ENCODE measurements around the gene AIPL1.

The AIPL1 gene

DNA sequence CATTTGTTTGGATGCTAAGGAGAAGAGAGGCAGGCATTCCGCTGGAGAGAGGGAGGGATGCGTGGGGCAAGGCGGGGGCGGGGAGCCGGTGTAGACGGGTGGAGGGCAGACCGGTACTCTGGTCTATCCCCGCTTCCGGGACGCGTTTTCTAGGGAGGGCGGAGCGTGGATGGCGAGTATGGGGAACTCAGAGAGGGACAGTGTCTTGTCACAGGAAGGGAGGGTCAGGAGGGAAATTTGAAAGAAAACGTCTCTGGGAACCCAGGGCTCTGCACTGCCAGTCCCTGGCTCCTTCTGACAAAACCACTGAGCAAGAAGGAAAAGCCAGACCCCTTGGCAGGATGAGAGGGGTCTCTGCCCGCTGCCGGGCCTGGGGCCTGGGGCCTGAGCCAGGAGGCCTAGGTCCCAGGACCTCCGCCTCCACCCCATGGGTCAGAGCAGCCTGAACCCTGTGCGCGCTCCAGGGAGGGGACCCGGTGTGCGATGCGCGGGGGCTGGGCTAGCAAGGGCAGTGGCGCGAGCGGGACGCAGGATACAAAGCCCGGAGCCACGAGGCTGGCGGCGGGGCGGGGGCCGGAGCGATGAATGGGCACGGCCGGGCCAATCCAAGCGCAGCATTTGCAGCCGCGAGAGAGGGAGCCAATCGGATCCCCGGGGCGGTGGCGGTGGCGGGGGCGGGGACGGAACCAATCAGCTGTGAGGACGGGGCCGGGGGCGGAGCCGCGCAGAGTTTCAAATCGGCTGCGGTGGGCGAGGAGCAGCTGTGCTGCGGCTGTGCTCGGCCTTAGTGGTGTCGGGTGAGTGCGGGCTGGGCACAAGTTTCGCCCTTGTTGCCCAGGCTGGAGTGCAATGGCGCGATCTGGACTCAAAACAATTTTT lies 9.0 kb upstream of the AIPL1 start, which contains the start of gene PIMREG:
PIMREG (plus strand) TSS at position 764 of the 879 bp plus-strand sequence. CDS start 656 bp downstream, outside the sequence.
- Histone ChIP-seq H3K36me3 (ENCODE audit: control insufficient read depth, low read depth, low read length) (peaks cover 36% of the 10 kb centered on the region), H3K4me1 (ENCODE audit: control insufficient read depth, low read depth, low read length) (peaks cover 31% of the 10 kb centered on the region), H3K27ac (ENCODE audit: low read length) (peak within 1 kb of the TSS; percentile 88), H3K9ac (ENCODE audit: low read length) (peak within 1 kb of the TSS; percentile 88), H3K27me3 (ENCODE audit: control insufficient read depth, insufficient read depth, low read length) (no peaks in the 10 kb centered on the region), H3K9me3 (ENCODE audit: control insufficient read depth, low read depth, low read length) (no peaks in the 10 kb centered on the region), H3K4me3 (ENCODE audit: low read length) (peak within 1 kb of the TSS; percentile 92)

DNA sequence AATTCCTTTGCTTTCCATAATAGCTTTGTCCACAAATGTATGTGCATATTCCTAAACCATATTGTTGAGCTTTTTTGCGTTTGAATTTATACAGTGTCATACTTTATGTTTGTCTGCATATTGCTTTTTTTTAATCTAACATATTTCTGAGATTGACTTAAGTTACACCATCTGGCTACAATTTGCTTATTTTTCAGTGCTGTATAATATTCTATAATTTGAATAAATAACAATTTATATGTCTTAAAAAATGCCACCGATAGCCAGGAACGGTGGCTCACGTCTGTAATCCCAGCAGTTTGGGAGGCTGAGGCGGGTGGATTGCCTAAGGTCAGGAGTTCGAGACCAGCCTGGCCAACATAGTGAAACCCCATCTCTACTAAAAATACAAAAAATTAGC lies 7.9 kb upstream of the AIPL1 start:
- Histone ChIP-seq H3K36me3 (ENCODE audit: control insufficient read depth, low read depth, low read length) (peaks cover 25% of the 10 kb centered on the region), H3K4me3 (ENCODE audit: low read length) (no peak overlapping the region), H3K4me1 (ENCODE audit: control insufficient read depth, low read depth, low read length) (peaks cover 35% of the 10 kb centered on the region), H3K27ac (ENCODE audit: low read length) (no peak overlapping the region), H3K9me3 (ENCODE audit: control insufficient read depth, low read depth, low read length) (no peaks in the 10 kb centered on the region), H3K9ac (ENCODE audit: low read length) (no peak overlapping the region), H3K27me3 (ENCODE audit: control insufficient read depth, insufficient read depth, low read length) (no peaks in the 10 kb centered on the region)

DNA sequence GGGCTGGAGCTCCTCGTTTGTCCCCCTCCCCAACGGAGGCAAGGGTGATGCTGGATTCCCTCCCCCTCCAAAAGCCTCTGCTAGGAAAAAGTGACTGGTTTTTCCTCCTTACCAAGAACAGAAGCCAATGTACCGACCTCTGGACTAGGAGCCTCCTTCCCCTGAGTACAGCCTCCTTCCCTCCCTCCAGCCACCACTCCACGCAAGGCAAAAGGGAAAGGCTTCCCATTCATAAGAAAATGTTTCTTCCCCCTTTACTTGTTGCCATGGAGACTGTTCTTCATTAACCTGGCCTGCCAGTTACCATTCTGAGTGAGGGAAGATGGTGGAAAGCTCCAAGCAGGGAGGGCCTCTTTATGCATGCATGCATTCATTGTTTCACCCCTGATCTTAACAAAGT lies 5.0 kb upstream of the AIPL1 start:
- H3K9me3 ChIP-seq (ENCODE audit: control insufficient read depth, low read depth, low read length): no peaks in the 10 kb centered on the region

DNA sequence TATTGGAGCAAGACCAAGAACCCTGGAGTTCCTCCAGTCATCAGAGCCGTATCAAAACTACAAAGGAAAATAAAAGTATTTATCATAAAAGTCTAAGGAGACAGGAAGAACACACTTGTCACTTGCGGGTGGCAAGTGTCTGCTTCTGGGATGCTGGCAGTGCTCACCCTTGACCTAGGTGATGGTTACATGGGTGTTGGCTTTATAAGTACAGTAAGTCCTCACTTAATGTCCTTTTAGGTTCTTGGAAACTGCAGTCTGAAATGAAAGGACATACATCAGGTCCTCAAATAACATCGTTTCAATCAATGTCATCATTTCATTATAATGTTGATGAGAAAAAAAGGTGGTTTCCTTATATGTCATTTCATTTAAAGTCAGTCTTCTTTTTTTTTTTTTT lies 3.0 kb upstream of the AIPL1 start:
- Histone ChIP-seq H3K27ac (ENCODE audit: low read length) (no peak overlapping the region), H3K9me3 (ENCODE audit: control insufficient read depth, low read depth, low read length) (no peaks in the 10 kb centered on the region), H3K27me3 (ENCODE audit: control insufficient read depth, insufficient read depth, low read length) (no peaks in the 10 kb centered on the region), H3K9ac (ENCODE audit: low read length) (no peak overlapping the region), H3K36me3 (ENCODE audit: control insufficient read depth, low read depth, low read length) (no peaks in the 10 kb centered on the region), H3K4me1 (ENCODE audit: control insufficient read depth, low read depth, low read length) (peaks cover 27% of the 10 kb centered on the region), H3K4me3 (ENCODE audit: low read length) (no peak overlapping the region)

More for the DNA sequence above, 5.0 kb upstream of the AIPL1 start:
- Histone ChIP-seq H3K27ac (ENCODE audit: low read length) (no peak overlapping the region), H3K9ac (ENCODE audit: low read length) (no peak overlapping the region), H3K36me3 (ENCODE audit: control insufficient read depth, low read depth, low read length) (no peaks in the 10 kb centered on the region), H3K4me1 (ENCODE audit: control insufficient read depth, low read depth, low read length) (peaks cover 33% of the 10 kb centered on the region), H3K27me3 (ENCODE audit: control insufficient read depth, insufficient read depth, low read length) (no peaks in the 10 kb centered on the region), H3K4me3 (ENCODE audit: low read length) (no peak overlapping the region)

DNA sequence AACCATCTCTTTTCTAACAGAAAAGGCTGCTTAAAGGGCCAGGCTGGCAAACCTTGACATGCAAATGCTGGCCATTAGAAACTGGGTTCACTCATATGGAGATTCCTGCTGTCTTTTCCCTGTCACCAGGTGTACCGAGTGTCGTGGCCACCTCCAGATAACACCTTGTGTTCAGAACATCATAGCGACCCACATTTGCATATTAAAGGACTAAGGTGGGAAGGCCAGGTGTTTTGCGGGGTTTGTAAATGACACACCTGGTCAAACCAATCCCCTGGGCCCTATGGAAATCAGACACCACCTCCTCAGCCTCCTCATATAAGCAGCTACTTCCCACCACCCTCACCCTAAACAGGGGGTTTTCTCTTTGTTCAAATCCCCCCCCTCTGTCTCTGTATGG lies 2.5 kb upstream of the AIPL1 start:
- no peak overlapping the region for H3K27ac ChIP-seq (ENCODE audit: low read length)
- no peaks in the 10 kb centered on the region for H3K36me3 ChIP-seq (ENCODE audit: control insufficient read depth, low read depth, low read length)
- H3K4me3 ChIP-seq (ENCODE audit: low read length): no peak overlapping the region
- H3K27me3 ChIP-seq (ENCODE audit: control insufficient read depth, insufficient read depth, low read length): no peaks in the 10 kb centered on the region
- no peak overlapping the region for H3K9ac ChIP-seq (ENCODE audit: low read length)
- no peaks in the 10 kb centered on the region for H3K9me3 ChIP-seq (ENCODE audit: control insufficient read depth, low read depth, low read length)
- H3K4me1 ChIP-seq (ENCODE audit: control insufficient read depth, low read depth, low read length): peaks cover 27% of the 10 kb centered on the region

DNA sequence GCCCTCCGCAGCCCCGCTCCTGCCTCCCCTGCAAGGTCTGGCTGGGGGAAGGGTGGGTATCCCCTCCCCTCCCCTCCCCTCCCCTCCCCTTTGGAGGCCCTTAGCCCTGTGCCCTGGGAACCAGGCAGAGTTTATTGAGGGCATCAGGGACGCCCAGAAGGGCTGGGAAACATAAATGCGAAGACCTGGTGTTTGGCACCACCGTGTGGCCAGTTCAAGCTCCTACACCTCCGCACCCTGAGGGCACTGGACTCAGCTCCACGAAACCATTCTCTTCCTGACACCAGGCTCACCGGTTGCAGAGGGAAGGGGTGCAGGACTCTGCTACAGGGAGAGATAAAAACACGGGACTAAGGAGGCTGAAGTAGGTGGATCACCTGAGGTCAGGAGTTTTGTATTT lies 1.0 kb upstream of the AIPL1 start:
- Histone ChIP-seq H3K27ac (ENCODE audit: low read length) (no peak overlapping the region), H3K36me3 (ENCODE audit: control insufficient read depth, low read depth, low read length) (no peaks in the 10 kb centered on the region), H3K9ac (ENCODE audit: low read length) (no peak overlapping the region), H3K27me3 (ENCODE audit: control insufficient read depth, insufficient read depth, low read length) (no peaks in the 10 kb centered on the region), H3K4me1 (ENCODE audit: control insufficient read depth, low read depth, low read length) (peaks cover 24% of the 10 kb centered on the region), H3K4me3 (ENCODE audit: low read length) (no peak overlapping the region), H3K9me3 (ENCODE audit: control insufficient read depth, low read depth, low read length) (peaks cover 4% of the 10 kb centered on the region)

DNA sequence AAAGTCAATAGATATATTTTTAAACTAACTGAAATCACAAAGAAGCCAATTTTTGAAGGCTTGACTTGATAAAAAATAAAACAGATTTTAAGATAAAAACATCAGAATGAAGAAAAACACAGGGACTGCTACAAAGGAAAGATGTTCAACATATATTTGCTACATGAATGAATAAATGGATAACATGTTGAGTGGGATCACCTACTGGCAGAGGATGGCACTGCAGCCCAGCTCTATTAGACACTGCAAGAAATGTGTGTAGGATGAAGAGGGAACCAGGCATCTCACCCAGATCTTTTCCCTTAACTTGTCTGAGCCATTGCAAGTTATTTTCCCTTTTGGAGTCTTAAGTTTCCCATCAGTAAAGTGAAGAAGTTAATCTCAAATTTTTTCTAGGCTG lies 4.2 kb downstream of the AIPL1 start:
- no peak overlapping the region for H3K9ac ChIP-seq (ENCODE audit: low read length)
- H3K27me3 ChIP-seq (ENCODE audit: control insufficient read depth, insufficient read depth, low read length): no peaks in the 10 kb centered on the region
- H3K27ac ChIP-seq (ENCODE audit: low read length): no peak overlapping the region
- H3K4me1 ChIP-seq (ENCODE audit: control insufficient read depth, low read depth, low read length): no peaks in the 10 kb centered on the region
- no peak overlapping the region for H3K4me3 ChIP-seq (ENCODE audit: low read length)
- peaks cover 5% of the 10 kb centered on the region for H3K9me3 ChIP-seq (ENCODE audit: control insufficient read depth, low read depth, low read length)
- no peaks in the 10 kb centered on the region for H3K36me3 ChIP-seq (ENCODE audit: control insufficient read depth, low read depth, low read length)

DNA sequence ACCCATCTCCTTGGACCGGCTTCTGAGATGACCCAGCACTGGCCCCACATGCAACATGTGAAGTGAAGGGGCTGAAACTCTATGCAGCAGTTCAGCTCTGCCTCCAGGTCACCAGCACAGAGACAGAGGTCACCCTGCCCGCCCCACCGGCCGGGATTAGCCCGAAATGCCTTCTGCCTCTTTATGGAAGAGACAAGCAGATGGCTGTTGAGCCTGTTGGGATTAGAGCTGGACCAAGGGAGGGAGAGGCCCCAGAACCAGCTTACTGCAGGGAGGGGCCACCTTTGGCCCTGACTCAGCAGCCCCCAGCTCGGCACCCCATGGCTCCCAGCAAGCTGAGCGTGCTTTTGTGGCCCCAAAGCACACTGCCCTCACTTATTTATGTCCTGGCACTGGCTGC lies 5.7 kb downstream of the AIPL1 start:
- H3K36me3 ChIP-seq (ENCODE audit: control insufficient read depth, low read depth, low read length): no peaks in the 10 kb centered on the region
- H3K9me3 ChIP-seq (ENCODE audit: control insufficient read depth, low read depth, low read length): peaks cover 5% of the 10 kb centered on the region
- no peak overlapping the region for H3K4me3 ChIP-seq (ENCODE audit: low read length)
- no peaks in the 10 kb centered on the region for H3K4me1 ChIP-seq (ENCODE audit: control insufficient read depth, low read depth, low read length)
- H3K27me3 ChIP-seq (ENCODE audit: control insufficient read depth, insufficient read depth, low read length): no peaks in the 10 kb centered on the region
- H3K27ac ChIP-seq (ENCODE audit: low read length): no peak overlapping the region
- H3K9ac ChIP-seq (ENCODE audit: low read length): no peak overlapping the region

DNA sequence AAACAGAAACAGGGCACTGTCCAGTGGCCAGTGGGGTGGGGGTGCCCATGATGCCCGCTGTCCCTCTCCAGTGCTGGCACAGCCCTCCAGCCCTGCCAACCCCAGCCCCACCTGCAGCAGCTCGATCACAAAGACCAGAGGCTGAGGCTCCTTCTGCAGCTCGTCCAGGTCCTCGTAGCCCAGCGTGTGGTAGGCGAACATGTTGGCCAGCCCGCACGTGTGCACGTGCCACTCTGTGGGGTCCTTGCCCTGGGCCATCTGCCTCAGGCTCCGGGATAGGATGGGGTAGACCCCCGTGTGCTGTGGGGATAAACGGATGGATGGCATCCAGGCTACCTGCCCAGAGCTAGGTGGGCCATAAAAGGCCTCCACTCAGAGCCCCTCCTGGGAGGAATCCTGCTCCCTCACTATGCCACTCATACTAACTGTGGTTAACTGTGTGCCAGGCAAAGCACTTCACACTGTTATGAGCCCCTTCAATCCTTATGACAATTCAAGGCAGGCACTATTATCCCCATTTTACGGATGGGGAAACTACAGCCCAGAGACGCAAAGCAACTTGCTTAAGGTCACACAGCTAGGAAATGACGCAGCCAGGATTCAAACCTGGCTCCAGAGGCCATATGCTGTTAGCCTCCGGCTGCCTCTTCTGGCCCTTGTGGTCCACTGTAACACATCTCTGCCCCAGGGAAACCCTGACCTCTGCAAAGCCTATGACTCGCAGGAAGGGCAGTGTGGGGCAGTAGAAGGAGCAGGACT lies 6.5 kb downstream of the AIPL1 start:
- Histone ChIP-seq H3K9me3 (ENCODE audit: control insufficient read depth, low read depth, low read length) (peaks cover 5% of the 10 kb centered on the region), H3K9ac (ENCODE audit: low read length) (no peak overlapping the region), H3K27ac (ENCODE audit: low read length) (no peak overlapping the region), H3K4me1 (ENCODE audit: control insufficient read depth, low read depth, low read length) (no peaks in the 10 kb centered on the region), H3K36me3 (ENCODE audit: control insufficient read depth, low read depth, low read length) (no peaks in the 10 kb centered on the region), H3K4me3 (ENCODE audit: low read length) (no peak overlapping the region), H3K27me3 (ENCODE audit: control insufficient read depth, insufficient read depth, low read length) (no peaks in the 10 kb centered on the region)

DNA sequence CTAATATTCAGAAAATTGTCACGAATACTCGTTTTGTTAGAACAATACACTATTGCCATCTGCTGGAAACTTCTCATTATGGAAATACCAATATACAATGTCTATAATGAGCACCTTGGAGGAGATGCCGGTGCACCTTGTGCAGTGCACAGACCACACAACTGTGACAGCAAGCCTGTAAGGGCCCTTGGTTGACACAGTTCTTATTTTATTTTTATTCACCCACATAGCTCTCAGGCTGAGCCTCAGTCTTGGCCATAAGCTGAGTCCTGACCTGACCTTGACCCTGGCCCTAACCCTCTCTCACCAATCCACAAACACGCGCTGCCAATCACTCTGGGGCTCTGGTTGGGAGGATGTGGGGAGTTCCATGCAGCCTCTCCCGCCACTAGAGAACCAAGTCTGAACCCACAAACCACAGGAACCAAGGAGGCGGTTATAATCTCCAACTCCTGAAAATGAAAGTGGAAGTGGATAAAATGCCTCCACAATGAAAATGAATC lies 7.6 kb downstream of the AIPL1 start:
- no peaks in the 10 kb centered on the region for H3K27me3 ChIP-seq (ENCODE audit: control insufficient read depth, insufficient read depth, low read length)
- H3K4me3 ChIP-seq (ENCODE audit: low read length): no peak overlapping the region
- H3K9me3 ChIP-seq (ENCODE audit: control insufficient read depth, low read depth, low read length): peaks cover 5% of the 10 kb centered on the region
- H3K9ac ChIP-seq (ENCODE audit: low read length): no peak overlapping the region
- H3K27ac ChIP-seq (ENCODE audit: low read length): no peak overlapping the region
- H3K36me3 ChIP-seq (ENCODE audit: control insufficient read depth, low read depth, low read length): no peaks in the 10 kb centered on the region
- no peaks in the 10 kb centered on the region for H3K4me1 ChIP-seq (ENCODE audit: control insufficient read depth, low read depth, low read length)

DNA sequence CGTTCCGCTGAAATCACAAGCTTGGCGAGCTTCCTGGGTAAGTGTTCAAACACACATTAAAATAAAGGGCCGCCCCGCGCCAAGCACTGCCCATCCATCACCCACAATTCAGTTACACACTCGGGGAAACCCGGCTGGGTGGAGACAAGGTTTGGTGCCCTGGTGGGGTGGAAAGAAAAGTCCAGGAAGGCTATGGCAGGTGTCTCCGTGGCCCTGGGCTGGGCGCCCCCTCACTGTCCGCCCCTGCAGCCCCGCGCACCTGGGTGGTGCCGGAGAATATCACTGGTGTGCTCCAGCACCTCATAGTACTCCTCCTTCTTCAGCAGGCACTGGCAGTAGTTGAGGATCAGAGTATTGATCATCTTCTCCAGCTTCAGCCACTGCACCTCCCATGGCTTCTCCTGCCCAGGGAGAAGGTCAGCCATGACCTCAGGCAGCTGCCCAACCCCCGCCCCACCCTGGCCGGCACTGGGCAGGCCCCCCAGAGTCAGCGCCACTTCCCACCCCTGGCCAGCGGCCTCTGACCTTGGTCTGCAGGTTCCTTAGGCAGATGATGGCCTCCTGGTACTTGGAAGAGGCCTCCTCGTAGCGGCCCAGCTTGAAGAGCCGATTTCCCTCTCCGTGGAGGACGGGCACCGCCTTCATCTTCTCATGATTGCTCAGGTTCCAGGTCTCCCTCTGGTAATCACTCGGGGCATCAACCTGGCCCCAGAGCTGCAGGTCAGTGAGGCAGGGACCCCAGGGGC lies 8.4 kb downstream of the AIPL1 start:
- peaks cover 5% of the 10 kb centered on the region for H3K9me3 ChIP-seq (ENCODE audit: control insufficient read depth, low read depth, low read length)
- no peak overlapping the region for H3K9ac ChIP-seq (ENCODE audit: low read length)
- H3K27me3 ChIP-seq (ENCODE audit: control insufficient read depth, insufficient read depth, low read length): no peaks in the 10 kb centered on the region
- no peaks in the 10 kb centered on the region for H3K4me1 ChIP-seq (ENCODE audit: control insufficient read depth, low read depth, low read length)
- H3K4me3 ChIP-seq (ENCODE audit: low read length): no peak overlapping the region
- H3K27ac ChIP-seq (ENCODE audit: low read length): no peak overlapping the region
- no peaks in the 10 kb centered on the region for H3K36me3 ChIP-seq (ENCODE audit: control insufficient read depth, low read depth, low read length)
